ENCODE measurements around the gene ARSD. TPM values are rescaled to one million over a fixed set of nuclear protein-coding genes. Genes with fewer than 3 reads are reported as not detected.
"Not testable (repeated sequence)": the region's sequence is repeated elsewhere in the genome, so short reads cannot be mapped to it uniquely, and the experiment has no call there.

ARSD gene
- total RNA-seq, 1 donor from 2014 or later = 82.5 TPM

- DNase-seq (ENCODE audit: low spot score) = no peak
Measured at GRCh38 chrX:2892816-2893215, 36.3 kb downstream of the ARSD start.

DNA sequence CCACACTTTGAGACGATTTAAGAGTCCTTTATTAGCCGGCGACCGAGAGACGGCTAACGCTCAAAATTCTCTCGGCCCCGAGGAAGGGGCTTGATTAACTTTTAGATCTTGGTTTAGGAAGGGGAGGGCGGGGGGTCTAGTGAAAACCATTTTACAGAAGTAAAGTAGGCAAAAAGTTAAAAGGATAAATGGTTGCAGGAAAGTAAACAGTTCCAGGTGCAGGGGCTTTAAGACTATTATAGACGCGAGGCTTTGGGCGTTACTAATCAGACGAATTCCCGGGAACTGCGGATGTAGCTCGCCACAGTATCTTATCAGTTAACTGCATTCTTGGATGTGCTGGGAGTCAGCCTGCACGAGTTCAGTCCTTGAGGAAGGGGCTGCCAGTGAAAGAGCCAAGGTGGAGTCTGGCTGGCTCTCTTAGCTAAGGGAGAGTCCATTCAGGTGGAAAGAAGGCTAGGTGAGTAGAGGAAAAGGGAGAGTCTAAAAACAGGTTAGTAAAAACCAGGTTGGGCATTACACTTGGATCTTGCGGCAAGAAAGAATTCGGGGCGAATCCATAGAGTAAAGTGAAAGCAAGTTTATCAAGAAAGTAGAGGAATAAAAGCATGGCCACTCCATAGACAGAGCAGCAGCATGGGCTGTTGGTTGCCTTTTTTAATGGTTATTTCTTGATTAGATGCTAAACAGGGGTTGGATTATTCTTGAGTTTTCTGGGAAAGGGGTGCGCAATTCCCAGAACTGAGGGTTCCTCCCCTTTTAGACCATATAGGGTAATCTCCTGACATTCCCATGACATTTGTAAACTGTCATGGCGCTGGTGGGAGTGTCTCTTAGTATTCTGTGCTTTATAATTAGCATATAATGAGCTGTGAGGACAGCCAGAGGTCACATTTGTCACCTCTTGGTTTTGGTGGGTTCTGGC is 38.3 kb downstream of the ARSD start:
- DNase-seq (ENCODE audit: low spot score) = not testable (repeated sequence)

DNA sequence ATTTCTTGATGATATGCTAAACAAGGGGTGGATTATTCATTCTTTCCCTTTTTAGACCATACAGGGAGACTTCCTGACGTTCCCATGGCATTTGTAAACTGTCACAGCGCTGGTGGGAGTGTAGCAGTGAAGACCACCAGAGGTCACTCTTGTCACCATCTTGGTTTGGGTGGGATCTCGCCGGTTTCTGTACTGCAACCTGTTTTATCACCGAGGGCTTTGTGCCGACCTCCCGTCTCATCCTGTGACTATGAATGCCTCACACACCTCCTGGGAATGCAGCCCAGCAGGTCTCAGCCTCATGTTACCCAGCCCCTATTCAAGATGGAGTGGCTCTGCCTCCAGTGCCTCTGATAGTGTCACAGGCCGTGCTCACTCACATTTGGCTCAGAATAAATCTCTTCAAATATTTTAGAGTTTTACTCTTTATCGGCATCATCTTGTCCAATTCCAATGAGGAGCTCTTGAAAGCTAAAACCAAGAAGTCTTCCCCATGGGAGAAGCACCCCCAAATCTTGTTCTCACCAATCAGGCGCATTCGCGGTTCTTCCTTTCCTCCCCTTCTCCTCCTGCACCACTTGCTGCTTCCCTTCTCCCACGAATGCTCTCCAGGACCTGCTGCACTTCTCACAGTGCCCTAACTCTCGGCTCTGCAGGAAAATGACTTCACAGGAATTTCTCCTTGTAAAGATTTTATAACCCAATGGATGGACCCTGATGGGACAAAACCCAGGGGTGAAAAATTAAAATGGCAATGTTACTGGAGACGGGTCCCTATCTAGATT is 39.2 kb downstream of the ARSD start:
- DNase-seq (ENCODE audit: low spot score) = not testable (repeated sequence)

DNA sequence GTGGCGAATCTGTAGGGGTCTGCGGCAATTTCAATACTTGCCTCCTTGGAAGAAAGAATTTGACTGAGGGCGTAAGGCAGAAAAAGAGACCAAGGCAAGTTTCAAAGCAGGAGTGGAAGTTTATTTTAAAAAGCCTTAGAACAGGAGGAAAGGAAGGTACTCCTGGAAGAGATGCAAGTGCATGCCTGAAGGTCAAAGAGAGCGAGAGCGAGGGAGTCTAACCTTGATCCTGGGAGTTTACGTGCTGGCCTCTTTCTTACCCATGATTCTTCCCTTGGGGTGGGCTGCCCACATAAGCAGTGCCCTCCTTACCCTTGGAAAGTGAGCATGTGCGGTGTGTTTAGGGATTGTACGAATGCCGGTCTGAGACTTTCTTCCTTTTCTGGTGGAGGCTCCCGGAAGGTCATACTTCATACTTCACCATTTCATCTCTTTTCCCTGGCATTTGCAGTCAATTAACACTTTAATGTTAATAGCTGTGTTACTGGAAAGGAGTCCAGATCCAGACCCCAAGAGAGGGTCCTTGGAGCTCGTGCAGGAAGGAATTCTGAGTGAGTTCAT is 40.0 kb downstream of the ARSD start:
- no peak for DNase-seq (ENCODE audit: low spot score)

DNA sequence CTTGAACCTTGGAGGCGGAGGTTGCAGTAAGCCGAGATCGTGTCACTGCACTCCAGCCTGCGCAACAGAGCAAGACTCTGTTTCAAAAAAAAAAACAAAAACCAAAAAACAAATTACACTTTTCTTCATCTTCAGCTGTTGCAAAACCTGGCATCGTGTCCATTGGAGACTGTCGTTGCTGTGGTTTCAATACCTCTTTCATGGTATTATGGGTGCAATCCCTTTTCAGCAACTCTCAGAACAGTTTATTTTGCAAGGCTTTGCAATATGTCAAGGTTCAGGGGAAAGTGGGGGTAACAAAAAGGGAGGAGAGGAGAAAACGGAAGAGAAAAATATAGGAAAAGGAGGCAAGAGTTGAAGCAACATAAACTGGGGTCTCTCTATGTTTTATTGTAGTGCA is 40.8 kb downstream of the ARSD start:
- DNase-seq (ENCODE audit: low spot score) = no peak

- no peak for DNase-seq (ENCODE audit: low spot score)
Measured at GRCh38 chrX:2883770-2884169, 45.4 kb downstream of the ARSD start.

- no peak for DNase-seq (ENCODE audit: low spot score)
Measured at GRCh38 chrX:2879670-2880069, 49.5 kb downstream of the ARSD start.

- DNase-seq (ENCODE audit: low spot score) = no peak
Measured at GRCh38 chrX:2878563-2878962, 50.6 kb downstream of the ARSD start.

DNA sequence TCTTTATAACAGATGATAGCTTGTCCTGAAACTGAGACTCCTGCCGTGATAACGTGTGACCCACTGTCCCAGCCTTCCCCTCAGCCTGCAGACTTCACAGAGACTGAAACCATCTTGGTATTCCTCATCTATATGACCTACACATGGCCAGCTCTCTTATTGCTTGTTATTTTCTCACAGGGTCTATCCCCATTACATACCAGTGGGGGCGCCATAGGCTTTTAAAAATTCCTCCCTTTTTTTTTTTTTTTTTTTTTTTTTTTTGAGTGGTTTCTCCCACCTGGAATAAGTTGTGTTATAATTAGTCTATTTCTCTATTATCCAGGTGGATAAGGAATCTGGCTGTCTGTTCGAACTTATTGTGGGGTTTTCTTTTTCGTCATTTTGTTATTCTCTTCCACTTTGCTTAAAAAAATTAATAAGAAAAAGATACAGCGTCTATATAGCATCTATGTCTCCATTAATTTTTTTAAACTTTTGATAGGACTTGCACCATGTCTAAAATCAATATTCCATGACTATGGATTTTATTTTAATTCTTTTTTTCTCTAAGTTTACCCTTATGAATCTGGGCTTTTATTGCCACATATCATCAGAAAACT is 53.2 kb downstream of the ARSD start:
- no peak for DNase-seq (ENCODE audit: low spot score)

DNA sequence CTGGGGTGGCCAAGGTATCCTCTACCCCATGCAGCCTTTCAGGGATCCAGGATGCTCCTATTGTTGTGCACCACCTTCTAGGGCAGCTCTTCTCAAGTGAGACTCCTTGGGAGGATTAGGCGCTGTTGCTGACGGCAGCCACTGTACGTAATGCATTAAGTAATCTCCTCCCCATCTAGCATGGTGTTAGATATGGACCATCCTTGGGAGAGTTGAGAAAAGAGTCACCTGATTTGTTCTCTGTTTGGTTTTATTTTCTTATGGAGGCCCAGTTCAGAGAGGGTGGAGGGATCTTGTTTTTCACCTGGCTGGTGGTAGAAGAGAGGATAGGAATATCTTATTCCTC is 54.0 kb downstream of the ARSD start:
- DNase-seq (ENCODE audit: low spot score) = no peak

DNA sequence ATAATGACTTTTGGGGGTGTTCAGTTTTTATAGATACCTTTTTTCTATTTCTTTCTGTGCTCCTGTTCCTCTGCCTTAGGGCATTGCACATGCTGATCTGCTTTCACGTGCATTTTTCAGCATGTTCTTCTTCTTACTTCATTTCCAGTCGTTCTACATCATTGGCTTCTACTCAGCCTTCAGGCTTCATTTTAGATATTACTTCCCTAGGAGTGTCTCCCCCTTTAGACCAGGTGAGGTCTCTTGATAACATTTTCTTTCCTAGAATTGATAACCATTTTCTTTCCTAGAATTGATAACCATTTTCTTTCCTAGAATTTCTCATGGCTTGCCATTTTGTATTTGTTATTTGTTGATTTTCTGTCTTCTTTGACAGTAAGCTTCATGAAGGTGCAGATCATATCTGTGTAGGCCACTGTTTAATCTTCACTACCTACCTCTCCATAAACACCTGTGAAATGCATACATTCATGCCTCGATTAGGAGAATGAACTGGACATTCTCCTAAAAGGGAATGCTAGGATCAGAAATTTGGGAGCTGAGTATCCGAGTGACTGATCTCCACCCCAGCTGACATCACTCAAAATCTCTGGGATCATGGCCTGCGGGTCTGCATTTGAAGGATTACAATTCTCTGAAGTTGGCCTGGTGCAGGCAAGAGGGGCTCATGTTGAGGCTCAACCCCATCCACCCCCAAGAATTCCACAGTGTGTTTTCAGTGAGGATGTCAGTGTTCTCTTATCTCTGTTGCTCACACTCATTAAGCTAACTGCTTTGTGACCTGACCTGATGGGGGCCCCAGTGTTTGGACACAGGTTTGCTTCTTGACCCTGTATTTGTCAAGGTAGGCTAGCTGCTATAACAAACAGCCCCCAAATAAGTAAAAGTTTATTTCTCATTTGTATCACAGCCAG is 54.7 kb downstream of the ARSD start:
- DNase-seq (ENCODE audit: low spot score) = no peak

GRCh38 chrX:2872671-2873277 is 56.4 kb downstream of the ARSD start:
- DNase-seq (ENCODE audit: low spot score) = no peak

DNA sequence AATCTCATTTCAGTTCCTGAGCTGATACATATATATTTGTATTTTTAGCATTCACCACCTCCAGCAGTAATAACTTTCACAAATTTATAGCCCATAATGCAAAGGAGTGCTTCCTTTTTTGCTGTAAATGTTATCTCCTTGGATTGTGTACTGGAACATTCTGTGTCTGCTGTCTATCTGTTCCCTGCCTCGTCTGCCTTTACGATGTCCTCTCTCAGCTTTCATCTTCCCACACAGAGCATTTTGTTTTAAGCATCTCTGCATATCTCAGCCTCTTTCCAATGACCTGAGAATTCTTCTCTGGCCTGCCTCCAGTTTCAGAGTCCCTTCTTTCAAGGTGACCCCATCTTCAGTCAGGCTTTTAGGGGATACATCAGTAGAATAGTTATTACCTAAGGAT is 57.3 kb downstream of the ARSD start:
- DNase-seq (ENCODE audit: low spot score) = no peak

DNA sequence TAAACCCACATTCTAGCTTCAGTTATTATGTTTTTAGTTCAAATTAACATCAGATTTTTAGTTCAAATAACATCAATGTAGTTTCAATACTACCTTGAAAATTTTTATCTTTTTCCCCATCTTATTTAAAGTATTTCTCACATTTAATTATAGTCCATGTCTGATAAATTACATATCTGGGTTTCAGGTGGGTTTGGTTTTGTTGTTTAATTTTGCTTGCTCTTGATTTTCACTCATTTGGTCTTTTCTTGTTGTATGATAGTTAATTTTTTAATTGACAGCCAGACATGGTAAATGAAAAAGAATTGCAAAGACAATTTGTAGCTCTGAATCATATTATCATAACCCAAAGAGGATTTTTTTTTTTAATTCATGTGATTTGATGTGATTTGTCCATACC is 58.5 kb downstream of the ARSD start:
- DNase-seq (ENCODE audit: low spot score) = no peak

- no peak for DNase-seq (ENCODE audit: low spot score)
Measured at GRCh38 chrX:2867206-2867605, 61.9 kb downstream of the ARSD start.

DNA sequence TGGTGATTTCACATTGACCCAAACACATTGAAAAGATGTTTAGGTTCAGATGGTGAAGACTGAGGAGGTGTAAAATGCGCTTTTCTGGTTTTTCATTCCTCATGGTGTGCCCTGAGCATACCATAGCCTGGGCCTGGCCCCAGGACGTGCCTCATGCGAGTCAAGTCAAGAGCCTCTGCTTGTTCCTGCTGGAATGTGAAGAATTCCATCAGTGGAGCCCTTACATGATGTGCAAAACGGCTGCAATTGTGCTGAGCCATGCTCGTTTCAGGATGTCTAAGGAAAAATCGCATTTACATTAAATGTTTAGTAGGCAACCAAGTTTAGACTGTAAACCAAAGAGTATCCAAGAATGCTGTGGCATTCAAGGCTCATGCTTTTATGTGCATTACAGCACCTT is 65.5 kb downstream of the ARSD start:
- no peak for DNase-seq (ENCODE audit: low spot score)

DNA sequence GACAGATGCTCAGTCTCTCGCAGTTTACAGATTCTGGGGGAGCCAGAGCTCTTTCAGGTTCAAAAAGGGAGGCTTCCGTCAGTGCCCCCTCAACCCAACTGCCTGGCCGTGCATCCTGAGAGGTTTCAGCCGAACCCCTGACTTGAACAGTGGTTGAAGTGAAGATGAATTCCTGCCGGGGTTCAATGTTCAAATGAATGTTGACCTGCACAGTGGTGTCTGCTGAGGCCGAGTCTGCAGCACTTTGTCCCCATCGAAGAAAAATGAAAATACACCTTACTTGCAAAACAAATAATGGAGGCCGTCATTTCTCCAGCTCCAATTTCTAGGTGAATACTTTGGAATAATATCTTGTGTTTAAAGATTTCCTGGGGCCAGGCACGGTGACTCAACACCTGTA is 66.7 kb downstream of the ARSD start:
- DNase-seq (ENCODE audit: low spot score) = no peak

GRCh38 chrX:2859197-2859797 is 69.8 kb downstream of the ARSD start:
- DNase-seq (ENCODE audit: low spot score) = no peak

- no peak for DNase-seq (ENCODE audit: low spot score)
Measured at GRCh38 chrX:2857566-2857965, 71.6 kb downstream of the ARSD start.

GRCh38 chrX:2855761-2856160 is 73.4 kb downstream of the ARSD start:
- DNase-seq (ENCODE audit: low spot score) = no peak
